GM18505 (cell line): Measurements from ENCODE around the gene SEMA3F.

ENCODE experiments used
- ATAC-seq: cut with Tn5 transposase; IDR thresholded peaks from one replicate; pipeline ENCODE4 v1.9.1; 2021; ENCODE audit not compliant: unreplicated experiment
- POLR2A ChIP-seq: IDR thresholded peaks from 4 replicates; pipeline ENCODE4 v1.6.1; 2011; ENCODE audit warnings: borderline replicate concordance; ENCODE audit not compliant: insufficient read depth, insufficient read length; ENCODE audit errors: extremely low read depth

Gene SEMA3F

GRCh38 chr3:50189274-50189673, 34.1 kb downstream of the SEMA3F start:
- no peak for ATAC-seq
- TF ChIP-seq POLR2A, result no peak

DNA sequence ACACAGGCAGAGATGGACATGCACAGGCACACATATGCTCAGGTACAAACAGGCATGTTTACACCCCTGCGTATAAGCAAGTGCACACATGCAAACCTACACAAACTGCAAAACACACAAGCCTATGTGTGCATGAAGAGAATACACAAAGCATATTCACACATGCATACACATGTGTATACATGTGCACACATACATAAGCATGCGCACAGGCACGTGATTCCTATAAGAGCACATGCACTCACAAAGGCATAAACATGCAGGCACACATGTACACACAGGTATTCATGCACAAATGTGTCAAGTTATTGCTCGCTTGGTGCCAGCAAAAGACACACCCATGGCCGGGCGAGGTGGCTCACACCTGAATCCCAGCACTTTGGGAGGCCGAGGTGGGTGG, 34.9 kb downstream of the SEMA3F start:
- ATAC-seq, result no peak
- no peak for TF ChIP-seq POLR2A

GRCh38 chr3:50190936-50191660, 36.0 kb downstream of the SEMA3F start, which contains the start of gene GNAT1:
Gene GNAT1, plus strand, starts transcription at chr3:50191610. Its CDS starts 116 bp downstream, at chr3:50191726.
- no peak for TF ChIP-seq POLR2A
- no peak for ATAC-seq

DNA sequence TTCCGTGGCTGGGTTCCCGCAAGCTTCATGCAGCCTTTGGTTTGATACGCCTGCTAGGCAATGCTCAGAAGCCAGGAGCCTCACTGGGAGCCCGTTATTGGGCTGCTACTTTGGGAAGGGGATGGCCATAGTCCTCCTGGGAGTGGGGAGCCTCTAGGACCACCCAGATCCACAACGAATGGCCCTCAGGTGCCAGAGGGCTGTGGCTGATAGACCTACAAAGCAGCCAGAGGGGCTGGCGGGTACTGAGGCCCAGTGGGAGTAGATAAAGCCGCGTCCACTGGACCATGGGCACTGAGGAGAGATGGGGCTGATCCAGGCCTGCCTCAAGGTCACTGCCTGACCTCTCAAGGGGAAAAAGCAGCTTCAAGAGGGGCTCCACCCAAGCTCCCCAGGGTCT, 37.0 kb downstream of the SEMA3F start:
- no peak for ATAC-seq
- TF ChIP-seq POLR2A, result no peak

GRCh38 chr3:50192689-50193141, 37.6 kb downstream of the SEMA3F start:
- no peak for TF ChIP-seq POLR2A
- no peak for ATAC-seq

GRCh38 chr3:50193286-50193685, 38.2 kb downstream of the SEMA3F start:
- no peak for TF ChIP-seq POLR2A
- no peak for ATAC-seq

DNA sequence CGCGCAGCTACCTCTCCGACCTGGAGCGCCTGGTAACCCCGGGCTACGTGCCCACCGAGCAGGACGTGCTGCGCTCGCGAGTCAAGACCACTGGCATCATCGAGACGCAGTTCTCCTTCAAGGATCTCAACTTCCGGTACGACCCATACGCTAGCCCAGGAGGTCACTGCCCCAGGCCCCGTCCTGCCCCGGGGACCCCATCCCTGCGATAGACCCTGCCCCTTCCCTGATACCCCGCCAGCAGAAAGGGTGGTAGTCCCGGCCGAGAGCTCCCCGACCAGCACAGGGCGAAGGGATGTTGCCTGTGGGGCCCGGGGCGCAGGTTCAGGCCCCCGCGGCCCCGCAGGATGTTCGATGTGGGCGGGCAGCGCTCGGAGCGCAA, 38.6 kb downstream of the SEMA3F start:
- TF ChIP-seq POLR2A, result no peak
- no peak for ATAC-seq

DNA sequence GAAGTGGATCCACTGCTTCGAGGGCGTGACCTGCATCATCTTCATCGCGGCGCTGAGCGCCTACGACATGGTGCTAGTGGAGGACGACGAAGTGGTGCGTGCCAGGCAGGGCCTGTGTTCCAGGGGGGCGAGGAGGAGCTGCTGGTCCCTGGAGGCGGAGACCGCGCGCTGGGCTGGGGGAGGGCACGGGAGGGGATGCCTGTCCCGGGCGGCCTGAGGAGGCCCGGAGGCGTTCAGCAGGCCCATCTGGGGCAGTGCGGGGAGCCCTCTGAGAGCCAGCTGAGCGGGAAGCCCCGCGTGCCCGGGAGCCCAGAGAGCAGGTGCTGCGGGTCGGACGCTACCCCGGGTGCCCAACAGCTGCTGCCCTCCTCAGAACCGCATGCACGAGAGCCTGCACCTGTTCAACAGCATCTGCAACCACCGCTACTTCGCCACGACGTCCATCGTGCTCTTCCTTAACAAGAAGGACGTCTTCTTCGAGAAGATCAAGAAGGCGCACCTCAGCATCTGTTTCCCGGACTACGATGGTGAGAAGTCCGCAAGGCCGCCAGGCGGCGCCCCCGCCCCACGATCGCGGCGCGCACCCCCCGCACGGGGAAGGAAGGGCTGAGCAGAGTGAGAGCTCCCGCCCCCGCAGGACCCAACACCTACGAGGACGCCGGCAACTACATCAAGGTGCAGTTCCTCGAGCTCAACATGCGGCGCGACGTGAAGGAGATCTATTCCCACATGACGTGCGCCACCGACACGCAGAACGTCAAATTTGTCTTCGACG, 39.2 kb downstream of the SEMA3F start:
- ATAC-seq, result peak; percentile 46

GRCh38 chr3:50194903-50195500, 39.9 kb downstream of the SEMA3F start:
- no peak for TF ChIP-seq POLR2A
- no peak for ATAC-seq

More for the DNA sequence above, 39.2 kb downstream of the SEMA3F start:
- TF ChIP-seq POLR2A, result no peak

DNA sequence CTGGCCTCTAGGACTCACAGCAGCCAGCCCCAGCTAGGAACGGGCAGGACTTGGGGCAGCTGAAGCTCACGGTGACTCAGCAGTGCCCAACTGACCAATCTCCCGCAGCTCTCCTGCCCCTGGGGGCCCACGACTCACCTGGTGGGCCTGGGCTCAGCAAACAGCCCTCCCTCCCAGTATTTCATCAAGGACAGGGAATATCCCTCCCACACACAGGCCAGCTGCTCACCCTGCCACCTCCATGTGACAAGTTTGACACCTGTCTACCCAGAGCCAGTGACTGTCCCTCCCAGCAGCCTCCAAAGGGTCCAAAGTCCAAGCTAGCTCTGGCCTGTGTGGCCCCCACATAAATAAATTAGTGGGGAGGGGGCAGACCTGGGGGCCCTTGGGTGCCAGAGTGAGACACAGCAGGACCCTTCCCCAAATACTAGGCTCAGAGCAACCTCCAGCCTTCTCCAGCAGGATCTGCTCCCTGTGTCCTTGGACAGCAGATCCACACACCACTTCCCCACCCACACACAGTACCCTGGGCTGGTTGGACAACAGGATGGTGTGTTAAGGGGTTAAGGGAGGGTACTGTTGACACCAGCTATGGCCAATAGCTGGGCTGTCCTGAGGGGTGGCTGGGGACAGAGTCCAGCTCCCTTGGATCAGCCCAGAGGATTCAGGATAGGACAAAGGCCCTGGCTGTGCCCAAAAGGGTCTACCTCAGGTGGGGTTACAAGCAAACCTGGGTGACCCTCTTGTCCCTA, 40.6 kb downstream of the SEMA3F start:
- TF ChIP-seq POLR2A, result no peak
- no peak for ATAC-seq

- no peak for ATAC-seq
- no peak for TF ChIP-seq POLR2A
Observed at GRCh38 chr3:50196253-50196801, 41.2 kb downstream of the SEMA3F start.

GRCh38 chr3:50201573-50202315, 46.6 kb downstream of the SEMA3F start:
- TF ChIP-seq POLR2A, result no peak
- ATAC-seq, result no peak

- no peak for TF ChIP-seq POLR2A
- ATAC-seq, result no peak
Observed at GRCh38 chr3:50202353-50203112, 47.4 kb downstream of the SEMA3F start.
